Right lobe of liver (tissue), 6 donors: ENCODE measurements around the gene DDX10. TPM values are rescaled to one million over a fixed set of nuclear protein-coding genes. Genes with fewer than 3 reads are reported as not detected.

Source experiments
- ATAC-seq, 4 donors: fragments of 200-7000 bp; cut with Tn5 transposase; one replicate each; pipeline ENCODE4 v1.9.1; 2020; ENCODE audit warnings: mild to moderate bottlenecking in 4 of 4, moderate library complexity in 4 of 4
- DNase-seq, 3 donors: peaks; one replicate each; pipeline ENCODE4 v3.0.0-alpha.2; 2020
- H3K27ac ChIP-seq, 3 donors: fragments of 200-600 bp; one replicate each; pipeline ENCODE4 v1.8.0; 2022
- H3K27me3 ChIP-seq, 2 donors: fragments of 200-600 bp; one replicate each; pipeline ENCODE4 v1.8.0; 2022
- H3K36me3 ChIP-seq, 4 donors: fragments of 200-600 bp; sonication (generic) in 1 of 4; one replicate each; pipeline versions ENCODE4 v1.5.1 to v1.8.0; 2017 to 2022; ENCODE audit warnings: control low read depth in 1 of 4
- H3K4me1 ChIP-seq, 4 donors: fragments of 200-600 bp; sonication (generic) in 1 of 4; one replicate each; pipeline versions ENCODE4 v1.5.1 to v1.8.0; 2017 to 2022; ENCODE audit warnings: control low read depth in 1 of 4
- H3K4me3 ChIP-seq, 3 donors: fragments of 200-600 bp; one replicate each; pipeline ENCODE4 v1.8.0; 2022
- H3K9me3 ChIP-seq, 4 donors: fragments of 200-600 bp; sonication (generic) in 1 of 4; one replicate each; pipeline versions ENCODE4 v1.5.1 to v1.8.0; 2017 to 2022; ENCODE audit warnings: control low read depth in 1 of 4
- POLR2A ChIP-seq: fragments of 450-650 bp; IDR thresholded peaks from one replicate; pipeline ENCODE4 v1.6.1; 2017; ENCODE audit warnings: antibody characterized with exemption, mild to moderate bottlenecking
- WGBS: methylation state at CpG from one replicate; pipeline ENCODE4 v1.1.6; 2018; ENCODE audit warnings: low coverage, low lambda C conversion rate; ENCODE audit not compliant: insufficient coverage; ENCODE audit errors: missing lambda C conversion rate; 5-methylcytosine and 5-hydroxymethylcytosine counted together
- intact Hi-C, 2 donors: fragments of 100-400 bp; cut with DNase I; formaldehyde crosslinking; loops; one replicate each; pipeline versions ENCODE4 v1.11.2 to v1.14.1; 2022
- total RNA-seq, 6 experiments: library from RNA; depleted of rRNA in 2 of 6; stranded (reverse); fragments of >200 nt in 2 of 6; fragmentation: NEBNext Ultra II Directional in 3 of 6; extraction: Animal tissue kit (Norgen Biotek cat#: 25700) in 3 of 6; gene quantifications; one replicate each; pipeline versions ENCODE4 v1.1.0 to v1.2.4, GENCODE V29; 2016 to 2023
- TF ChIP-seq, protein P1 (sequence below), 4 donors: fragments of 200-600 bp in 3 of 4; fragments of 450-650 bp in 1 of 4; IDR thresholded peaks; one replicate each; pipeline versions ENCODE4 v1.5.1 to v1.8.0; 2016 to 2022; ENCODE audit warnings: antibody characterized with exemption in 4 of 4, mild to moderate bottlenecking in 2 of 4
- donor health status: DM: no; HTN: yes; CAD: no.
- donor health status: DM: no; HTN: no; CAD: no.
- donor health status: DM: no; HTN: no; CAD: no.
- donor health status: DM: no; HTN: yes; CAD: no.
- donor health status: DM: no; HTN: yes; CAD: no.

Gene DDX10
- total RNA-seq, 6 experiments from 2014 or later: 7.4 to 13.6 (median 11.3) TPM

DNA sequence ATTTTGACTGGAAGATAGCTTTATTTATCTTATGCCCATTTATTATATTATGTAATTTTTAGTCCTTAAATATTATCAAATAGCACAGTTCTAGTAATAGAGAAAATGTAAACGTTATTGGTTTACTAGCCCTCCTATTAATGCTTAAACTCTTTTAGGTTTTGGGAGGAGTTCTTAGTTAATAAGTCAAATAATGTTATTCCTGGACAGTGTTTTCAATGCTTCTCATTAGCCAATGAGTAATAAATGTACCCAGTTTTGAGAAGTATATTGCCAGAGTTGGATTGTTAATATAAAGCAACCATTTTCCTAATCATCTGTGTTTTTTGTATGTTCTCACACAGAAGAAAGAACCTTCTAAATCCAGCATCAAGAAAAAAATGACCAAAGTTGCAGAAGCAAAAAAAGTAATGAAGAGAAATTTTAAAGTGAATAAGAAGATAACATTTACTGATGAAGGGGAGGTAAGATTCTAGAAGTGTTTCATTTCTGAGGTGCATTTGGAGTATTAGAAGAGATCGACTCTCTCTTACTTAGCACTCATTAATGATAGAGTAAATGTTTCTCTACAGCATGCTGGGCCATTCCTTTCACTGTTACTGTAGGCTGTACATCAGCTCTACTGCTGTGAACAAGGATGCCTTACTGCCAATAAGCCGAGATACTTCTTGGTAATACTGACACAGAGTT is 173.4 kb downstream of the DDX10 start:
- H3K4me3 ChIP-seq: no peak overlapping the region
- no peaks in the 10 kb centered on the region for H3K27me3 ChIP-seq
- H3K27ac ChIP-seq: no peak overlapping the region
- DNase-seq: no peak
- 79% methylated on average over 3 of the region's 3 CpGs for WGBS
- H3K36me3 ChIP-seq: peaks cover 0 to 10% (median under 1%) of the 10 kb centered on the region in 4 donors
- H3K9me3 ChIP-seq: no peaks in the 10 kb centered on the region
- no peaks in the 10 kb centered on the region for H3K4me1 ChIP-seq
- TF ChIP-seq, protein P1, sequence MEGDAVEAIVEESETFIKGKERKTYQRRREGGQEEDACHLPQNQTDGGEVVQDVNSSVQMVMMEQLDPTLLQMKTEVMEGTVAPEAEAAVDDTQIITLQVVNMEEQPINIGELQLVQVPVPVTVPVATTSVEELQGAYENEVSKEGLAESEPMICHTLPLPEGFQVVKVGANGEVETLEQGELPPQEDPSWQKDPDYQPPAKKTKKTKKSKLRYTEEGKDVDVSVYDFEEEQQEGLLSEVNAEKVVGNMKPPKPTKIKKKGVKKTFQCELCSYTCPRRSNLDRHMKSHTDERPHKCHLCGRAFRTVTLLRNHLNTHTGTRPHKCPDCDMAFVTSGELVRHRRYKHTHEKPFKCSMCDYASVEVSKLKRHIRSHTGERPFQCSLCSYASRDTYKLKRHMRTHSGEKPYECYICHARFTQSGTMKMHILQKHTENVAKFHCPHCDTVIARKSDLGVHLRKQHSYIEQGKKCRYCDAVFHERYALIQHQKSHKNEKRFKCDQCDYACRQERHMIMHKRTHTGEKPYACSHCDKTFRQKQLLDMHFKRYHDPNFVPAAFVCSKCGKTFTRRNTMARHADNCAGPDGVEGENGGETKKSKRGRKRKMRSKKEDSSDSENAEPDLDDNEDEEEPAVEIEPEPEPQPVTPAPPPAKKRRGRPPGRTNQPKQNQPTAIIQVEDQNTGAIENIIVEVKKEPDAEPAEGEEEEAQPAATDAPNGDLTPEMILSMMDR (IDR thresholded peaks at IDR 0.05): no peak
- no peak for TF ChIP-seq POLR2A
- intact Hi-C loops: no loop called here
- ATAC-seq: no peak

DNA sequence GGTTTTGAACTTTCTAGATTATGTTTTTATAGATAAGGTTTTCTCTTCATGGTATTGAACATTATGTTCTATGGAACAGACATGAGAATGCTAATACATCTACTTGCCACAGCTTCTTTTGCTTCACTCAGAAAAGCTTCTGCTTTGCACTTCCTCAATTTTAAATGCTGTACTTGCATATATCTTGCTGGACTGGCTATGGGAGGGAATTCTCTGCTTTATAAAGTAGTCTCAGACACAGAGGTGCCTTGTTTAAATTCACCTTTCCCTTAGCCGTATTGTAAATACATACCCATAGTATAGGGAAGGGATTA is 173.9 kb downstream of the DDX10 start:
- Histone ChIP-seq H3K36me3 (peaks cover 0 to 10% (median under 1%) of the 10 kb centered on the region in 4 donors), H3K27me3 (no peaks in the 10 kb centered on the region), H3K4me1 (no peaks in the 10 kb centered on the region), H3K27ac (no peak overlapping the region), H3K4me3 (no peak overlapping the region), H3K9me3 (no peaks in the 10 kb centered on the region)
- WGBS: 100% methylated on average over 1 of the region's 1 CpG
- TF ChIP-seq, protein P1 (IDR thresholded peaks at IDR 0.05): no peak
- ATAC-seq (peak in 1 of 4 donors; percentile 30), DNase-seq (no peak)
- intact Hi-C loops: no loop called here

- DNase-seq: no peak
- no peak for ATAC-seq
- Histone ChIP-seq H3K4me1 (no peaks in the 10 kb centered on the region), H3K4me3 (no peak overlapping the region), H3K9me3 (no peaks in the 10 kb centered on the region), H3K27me3 (no peaks in the 10 kb centered on the region), H3K36me3 (no peaks in the 10 kb centered on the region), H3K27ac (no peak overlapping the region)
- intact Hi-C loops: no loop called here
- TF ChIP-seq POLR2A: no peak
- TF ChIP-seq, protein P1 (IDR thresholded peaks at IDR 0.05): no peak
These were observed 181.1 kb downstream of the DDX10 start for GRCh38 chr11:108846009-108846408.

DNA sequence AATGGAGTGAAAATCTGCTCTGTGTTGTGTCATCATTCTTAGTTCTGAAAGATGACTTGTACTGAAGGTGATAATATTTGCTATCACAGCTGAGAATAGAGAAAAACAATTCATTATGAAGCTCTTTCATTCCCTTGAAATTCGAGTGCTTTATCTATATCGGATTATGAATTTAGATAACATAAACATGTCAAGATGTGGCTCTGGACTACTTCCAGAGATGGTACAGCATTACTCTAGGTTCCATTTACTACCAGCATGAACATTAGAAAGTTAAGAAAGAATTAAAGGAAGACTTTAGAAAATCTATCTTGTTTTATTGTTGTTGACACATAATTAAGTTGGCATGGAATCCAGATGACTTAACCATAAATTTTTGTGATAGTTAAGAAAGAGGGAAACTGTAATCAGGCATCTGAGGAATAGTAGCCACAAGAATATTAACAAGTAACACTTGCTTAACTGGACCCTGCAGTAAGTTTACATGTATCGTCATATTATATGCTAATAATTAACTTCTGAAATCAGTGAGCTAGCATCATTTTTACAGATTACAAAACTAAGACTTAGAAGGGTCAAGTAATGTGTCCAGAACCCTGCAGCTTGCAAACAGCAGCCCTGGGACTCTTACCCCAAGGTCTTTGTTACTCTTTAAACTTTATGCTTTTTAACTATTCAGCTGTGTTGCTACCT is 182.6 kb downstream of the DDX10 start:
- DNase-seq: no peak
- intact Hi-C loops: no loop called here
- Histone ChIP-seq H3K4me1 (no peaks in the 10 kb centered on the region), H3K27ac (no peak overlapping the region), H3K9me3 (no peaks in the 10 kb centered on the region), H3K4me3 (no peak overlapping the region), H3K27me3 (no peaks in the 10 kb centered on the region), H3K36me3 (no peaks in the 10 kb centered on the region)
- no peak for TF ChIP-seq POLR2A
- TF ChIP-seq, protein P1 (IDR thresholded peaks at IDR 0.05): no peak
- WGBS: 50% methylated on average over 3 of the region's 3 CpGs
- no peak for ATAC-seq
